Kasumi-1 (cell line): ENCODE measurements around the gene SNX32.
"Not testable (repeated sequence)": the region's sequence is repeated elsewhere in the genome, so short reads cannot be mapped to it uniquely, and the experiment has no call there.

Experiments used
- DNase-seq, 2 experiments: peaks; one replicate each; lab custom pipeline; 2025; lab: John Stamatoyannopoulos, UW

Gene SNX32

DNA sequence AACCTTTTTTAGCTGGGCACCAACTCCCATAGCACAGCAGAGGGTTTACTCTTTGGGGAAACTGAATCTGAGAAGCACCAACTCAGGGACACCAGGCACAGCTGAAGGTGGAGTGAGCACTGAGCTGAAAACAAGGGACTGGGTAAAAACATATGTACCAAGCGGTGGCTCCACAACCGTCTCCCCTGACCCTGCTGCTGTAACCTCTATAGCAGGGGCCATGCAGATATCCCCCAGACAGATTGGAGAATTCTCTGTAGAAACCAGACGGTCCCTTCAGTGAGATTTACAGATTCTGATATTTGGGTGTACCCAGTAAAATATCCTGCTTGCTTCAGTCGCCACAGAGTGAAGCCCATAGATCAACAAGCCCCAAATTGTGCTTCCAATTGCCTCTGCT, 4.3 kb upstream of the SNX32 start:
- no peak for DNase-seq

DNA sequence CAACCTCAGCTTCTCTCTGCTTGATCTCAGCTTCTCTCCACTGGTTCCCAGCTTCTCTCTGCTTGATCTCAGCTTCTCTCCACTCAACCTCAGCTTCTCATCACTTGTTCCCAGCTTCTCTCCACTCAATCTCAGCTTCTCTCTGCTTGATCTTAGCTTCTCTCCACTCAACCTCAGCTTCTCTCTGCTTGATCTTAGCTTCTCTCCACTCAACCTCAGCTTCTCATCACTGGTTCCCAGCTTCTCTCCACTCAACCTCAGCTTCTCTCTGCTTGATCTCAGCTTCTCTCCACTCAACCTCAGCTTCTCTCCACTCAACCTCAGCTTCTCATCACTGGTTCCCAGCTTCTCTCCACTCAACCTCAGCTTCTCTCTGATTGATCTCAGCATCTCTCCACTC, 1.5 kb upstream of the SNX32 start:
- not testable (repeated sequence) for DNase-seq

DNA sequence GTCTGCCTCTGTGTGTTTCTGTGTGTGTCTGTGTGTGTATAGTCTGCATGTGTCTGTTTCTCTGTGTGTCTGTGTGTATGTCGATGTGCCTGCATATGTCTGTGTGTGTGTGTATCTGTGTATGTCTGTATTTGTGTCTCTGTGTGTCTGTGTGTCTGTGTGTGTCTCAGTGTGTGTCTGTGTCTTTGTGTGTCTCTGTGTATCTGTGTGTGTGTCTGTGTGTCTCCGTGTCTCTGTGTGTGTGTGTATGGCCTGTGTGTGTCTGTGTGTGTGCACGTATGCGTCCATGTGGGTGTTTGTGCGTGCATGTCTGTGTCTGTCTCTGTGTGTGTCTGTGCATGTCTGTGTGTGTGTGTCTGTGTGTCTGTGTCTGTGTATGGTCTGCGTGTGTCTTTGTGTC, 439 bp downstream of the SNX32 start:
- DNase-seq, result no peak

DNA sequence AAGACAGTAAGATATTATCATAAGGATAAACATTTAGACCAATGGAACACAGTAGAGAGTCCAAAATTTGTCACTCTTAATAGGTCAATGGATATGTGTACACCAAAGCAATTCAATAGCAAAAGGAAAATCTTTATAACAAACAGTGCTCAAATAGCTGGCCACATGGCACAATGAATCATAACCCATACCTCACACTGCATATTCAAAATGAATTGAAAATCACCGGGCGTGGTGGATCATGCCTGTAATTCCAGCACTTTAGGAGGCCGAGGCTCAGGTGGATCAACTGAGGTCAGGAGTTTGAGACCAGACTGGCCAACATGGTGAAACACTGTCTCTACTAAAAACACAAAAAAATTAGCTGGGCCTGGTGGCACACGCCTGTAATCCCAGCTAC, 8.4 kb downstream of the SNX32 start:
- DNase-seq, result no peak

DNA sequence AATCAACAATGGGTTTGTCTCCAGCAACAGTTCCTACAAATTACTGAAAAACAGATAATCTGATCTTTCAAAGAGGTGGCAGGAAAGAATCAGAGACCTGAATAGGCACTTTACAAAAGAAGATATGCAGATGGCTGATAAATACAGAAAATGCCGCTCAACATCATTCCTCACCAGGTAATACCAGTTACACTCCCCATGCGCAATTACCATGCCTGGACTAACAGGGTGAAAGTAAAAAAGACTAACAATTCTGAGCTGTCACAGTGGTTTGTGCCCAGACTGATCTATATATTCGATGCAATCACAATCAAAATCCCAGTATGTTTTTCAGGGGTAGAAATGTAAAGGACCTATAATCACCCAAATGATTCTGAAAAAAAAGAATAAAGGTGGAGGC, 10.0 kb downstream of the SNX32 start:
- no peak for DNase-seq

DNA sequence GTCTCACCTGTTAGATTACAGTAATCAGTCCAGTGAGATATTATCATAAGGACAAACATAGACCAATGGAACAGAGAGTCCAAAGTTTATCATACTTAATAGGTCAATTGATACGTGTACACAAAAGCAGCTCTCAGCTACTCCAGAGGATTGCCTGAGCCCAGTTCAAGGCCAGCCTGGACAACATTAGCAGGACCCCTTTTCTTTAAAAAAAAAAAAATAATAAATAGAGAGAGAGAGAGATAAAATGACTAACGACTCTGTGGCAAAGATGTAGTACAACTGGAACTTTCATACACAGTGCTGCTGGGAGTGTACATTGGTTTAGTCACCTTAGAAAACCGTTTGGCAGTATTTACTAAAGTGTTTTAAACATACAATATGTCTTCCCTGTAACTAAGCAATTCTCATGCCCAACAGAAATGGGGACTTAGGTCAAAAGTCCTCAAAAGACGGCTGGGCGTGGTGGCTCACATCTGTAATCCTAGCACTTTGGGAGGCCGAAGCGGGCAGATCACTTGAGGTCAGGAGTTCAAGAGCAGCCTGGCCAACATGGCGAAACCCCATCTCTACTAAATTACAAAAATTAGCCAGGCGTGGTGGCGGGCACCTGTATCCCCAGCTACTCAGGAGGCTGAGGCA, 10.6 kb downstream of the SNX32 start:
- no peak for DNase-seq

DNA sequence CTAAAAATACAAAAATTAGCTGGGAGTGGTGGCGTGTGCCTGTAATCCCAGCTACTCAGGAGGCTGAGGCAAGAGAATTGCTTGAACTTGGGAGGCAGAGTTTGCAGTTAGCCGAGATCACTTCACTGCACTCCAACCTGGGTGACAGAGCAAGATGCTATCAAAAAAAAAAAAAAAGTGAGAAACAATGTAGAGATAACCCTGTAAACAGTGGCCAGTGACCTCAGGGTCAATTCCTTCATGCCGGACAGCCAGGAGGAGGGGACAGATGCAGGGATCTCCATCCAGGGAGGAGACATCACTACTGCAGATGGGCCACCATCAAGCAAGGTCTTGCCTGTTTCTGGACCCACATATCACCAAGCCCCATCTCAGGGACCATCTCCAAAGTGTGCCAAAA, 14.0 kb downstream of the SNX32 start:
- no peak for DNase-seq

DNA sequence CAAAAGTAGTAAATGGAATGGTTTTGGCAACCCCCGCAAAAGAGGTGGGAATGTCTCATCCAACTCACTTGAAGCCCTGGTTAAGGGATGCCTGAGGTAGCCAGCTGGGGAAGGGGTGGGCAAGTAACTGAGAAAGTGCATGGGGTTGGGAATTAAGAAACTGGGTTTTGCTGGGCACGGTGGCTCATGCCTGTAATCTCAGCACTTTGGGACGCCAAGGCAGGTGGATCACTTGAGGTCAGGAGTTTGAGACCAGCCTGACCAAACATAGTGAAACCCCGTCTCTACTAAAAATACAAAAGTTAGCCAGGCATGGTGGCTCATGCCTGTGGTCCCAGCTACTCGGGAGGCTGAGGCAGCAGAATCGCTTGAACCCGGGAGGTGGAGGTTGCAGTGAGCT, 14.9 kb downstream of the SNX32 start:
- not testable (repeated sequence) for DNase-seq

DNA sequence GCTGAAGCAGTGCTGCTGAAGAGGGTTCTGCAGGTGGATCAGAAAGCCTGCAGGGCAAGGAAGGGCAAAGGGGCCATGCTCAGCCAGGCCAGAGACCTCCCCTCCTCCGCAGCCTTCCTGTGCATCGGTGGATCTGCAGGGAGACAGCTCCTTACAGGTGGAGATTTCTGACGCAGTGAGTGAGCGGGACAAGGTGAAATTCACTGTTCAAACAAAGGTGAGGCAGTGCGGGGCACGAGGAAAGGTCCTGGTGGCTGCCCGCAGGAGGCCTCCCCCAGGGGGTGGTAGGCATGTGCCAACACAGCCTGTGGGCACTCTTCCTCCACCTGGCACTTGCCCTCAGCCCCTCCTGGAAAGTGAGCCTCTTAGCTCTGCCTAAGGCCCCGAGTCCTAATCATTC, 15.6 kb downstream of the SNX32 start:
- no peak for DNase-seq

DNA sequence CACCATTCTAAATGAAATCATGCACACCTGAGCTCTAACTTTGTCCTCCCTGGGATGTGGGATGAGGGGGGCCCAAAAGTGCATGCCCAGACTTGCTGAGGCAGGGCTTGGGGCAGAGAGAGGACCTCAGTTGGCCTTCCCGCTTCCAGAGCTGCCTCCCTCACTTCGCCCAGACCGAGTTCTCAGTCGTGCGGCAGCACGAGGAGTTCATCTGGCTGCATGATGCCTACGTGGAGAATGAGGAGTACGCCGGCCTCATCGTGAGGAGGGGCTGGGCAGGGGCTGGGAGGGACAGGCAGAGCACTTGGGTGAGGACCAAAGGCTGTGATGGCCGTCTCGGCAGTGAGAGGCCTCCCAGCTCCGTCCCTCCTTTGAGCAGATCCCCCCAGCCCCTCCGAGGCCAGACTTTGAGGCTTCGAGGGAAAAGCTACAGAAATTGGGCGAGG, 16.0 kb downstream of the SNX32 start:
- no peak for DNase-seq

DNA sequence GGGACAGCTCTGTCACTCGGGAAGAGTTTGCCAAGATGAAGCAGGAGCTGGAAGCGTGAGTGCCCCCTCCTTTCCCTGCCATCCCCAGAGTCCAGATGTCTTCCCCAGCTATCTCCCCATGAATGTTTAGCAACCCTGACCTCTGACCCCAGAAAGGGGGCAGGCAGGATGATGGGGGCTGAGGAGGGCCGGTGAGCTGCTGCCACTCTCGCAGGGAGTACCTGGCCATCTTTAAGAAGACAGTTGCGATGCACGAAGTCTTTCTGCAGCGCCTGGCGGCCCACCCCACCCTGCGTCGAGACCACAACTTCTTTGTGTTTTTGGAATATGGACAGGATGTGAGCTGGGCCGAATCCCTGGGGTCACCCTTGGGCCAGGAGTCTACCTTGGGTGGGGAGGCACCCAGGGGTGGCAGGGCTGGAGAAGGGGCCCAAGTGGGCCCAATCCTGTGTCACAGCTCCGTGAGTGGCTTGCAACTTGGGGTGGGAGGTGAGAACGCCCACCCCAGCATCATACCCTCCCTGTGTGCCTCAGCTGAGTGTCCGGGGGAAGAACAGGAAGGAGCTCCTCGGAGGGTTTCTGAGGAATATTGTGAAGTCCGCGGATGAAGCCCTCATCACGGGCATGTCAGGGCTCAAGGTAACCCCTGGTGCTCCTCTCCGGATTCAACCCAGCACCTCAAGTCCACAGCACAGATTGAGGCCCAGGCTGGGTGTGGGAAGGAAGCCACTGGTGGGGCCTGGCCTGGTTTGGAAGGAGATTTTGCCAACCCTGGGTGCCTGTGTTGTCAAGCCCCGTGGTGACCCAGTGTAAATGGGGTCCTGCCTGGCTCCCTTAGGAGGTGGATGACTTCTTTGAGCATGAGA, 16.7 kb downstream of the SNX32 start:
- DNase-seq, result no peak

DNA sequence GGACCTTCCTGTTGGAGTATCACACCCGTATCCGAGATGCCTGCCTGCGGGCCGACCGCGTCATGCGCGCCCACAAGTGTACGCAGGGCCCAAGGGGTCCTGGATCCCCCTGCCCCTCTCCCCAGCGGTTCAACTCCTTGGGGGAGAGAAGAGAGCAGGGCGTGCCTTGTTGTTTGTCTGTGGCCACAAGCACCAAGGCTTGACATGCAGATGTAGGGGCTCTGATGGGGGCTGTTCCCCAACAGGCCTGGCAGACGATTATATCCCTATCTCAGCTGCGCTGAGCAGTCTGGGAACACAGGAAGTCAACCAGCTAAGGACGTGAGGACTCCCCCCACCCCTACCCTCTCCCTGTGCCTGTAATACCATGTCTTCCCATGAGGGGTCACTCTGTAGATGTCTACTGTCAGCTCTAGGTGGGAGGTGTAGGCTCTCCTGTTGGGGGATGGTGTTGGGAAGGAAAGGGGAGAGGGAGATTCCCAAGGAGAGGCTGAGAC, 17.4 kb downstream of the SNX32 start:
- DNase-seq, result peak; percentile 35 to 36

DNA sequence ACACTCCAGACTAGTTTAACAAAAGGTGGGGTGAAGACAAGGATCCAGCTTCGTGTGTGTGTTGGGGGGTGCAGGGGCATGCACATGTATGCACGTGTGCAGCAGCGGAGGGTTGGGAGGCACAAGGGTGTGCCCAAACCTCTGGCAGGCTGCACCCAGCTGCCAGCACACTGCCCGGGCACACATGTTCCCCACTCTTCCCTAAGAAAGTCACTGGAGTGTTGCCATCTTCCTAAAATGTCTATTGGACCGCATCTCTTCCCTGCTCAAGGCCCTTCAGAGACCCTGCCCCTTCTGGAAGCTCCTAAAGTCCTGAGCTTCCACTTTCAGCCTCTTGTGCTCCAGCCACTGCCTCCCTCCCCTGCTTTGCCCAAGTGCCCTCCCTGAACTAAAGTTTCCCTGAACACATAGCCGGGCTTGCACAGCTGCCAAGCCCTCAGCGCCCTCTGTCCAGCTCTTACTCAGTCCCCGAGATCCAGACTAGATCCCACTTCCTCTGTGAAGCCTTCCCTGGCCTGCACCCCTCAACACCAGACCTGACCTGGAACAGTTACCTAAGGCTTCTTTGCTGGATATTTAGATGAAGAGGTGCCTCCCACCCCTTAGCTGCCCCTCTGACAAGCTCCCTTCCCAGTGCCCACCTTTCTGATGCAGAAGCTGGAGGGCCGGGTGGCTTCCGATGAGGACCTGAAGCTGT, 18.2 kb downstream of the SNX32 start:
- DNase-seq, result no peak

DNA sequence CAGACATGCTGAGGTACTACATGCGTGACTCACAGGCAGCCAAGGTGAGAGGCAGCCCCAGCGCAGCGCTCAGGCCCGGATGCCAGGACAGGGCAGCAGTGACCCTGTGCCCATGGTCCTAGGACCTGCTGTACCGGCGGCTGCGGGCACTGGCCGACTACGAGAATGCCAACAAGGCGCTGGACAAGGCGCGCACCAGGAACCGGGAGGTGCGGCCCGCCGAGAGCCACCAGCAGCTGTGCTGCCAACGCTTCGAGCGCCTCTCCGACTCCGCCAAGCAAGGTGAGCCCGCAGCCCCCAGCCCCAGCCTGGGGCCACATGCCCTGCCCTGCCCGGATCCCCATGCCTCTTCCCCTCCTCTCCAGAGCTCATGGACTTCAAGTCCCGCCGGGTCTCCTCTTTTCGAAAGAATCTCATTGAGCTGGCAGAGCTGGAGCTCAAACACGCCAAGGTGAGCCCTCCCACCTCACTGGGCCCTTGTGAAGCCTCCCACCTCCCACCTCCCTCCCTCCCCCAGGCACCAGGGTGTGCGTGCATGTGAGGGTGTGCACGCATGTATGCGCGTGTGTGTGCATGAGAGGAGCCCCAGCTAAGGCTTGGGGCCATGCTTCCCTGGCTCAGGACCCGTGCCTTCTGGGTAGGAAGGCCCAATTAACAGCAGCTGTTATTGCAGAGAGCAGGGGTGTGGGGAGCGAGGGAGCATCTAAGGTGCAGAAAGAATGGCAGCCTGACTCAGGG, 18.9 kb downstream of the SNX32 start:
- DNase-seq, result no peak

DNA sequence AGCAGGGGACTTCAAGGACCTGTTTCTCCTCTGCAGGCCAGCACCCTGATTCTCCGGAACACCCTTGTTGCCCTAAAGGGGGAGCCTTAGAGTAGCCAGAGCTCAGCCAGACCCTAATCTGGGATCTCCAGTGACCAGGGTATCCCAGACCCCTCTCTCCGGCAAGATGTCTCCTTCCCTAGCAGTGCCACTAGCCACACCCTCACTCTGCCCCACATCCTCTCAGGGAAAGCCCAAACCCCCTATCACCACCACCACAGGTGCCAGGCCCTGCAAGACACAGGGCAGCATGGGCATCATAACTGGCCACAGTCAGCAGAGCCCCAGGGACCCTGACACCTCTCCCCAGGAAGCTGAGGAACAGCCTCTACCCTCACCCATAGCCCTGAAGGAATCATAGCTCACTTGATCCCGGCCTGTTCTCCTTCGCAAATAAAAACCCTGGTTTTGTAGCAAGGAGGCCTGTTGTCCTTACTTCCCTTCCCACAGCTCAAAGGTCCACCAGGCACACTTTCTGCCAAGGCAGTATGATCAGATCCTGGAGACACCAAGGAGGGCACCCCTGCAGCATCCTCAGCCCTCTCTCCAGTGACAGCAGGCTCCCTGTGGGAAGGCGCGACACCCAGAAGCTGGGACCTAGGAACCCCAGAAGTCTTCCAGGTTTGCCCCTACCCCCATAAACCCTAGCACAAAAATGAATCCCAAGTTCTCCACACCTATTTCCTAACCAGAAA, 19.6 kb downstream of the SNX32 start:
- DNase-seq, result no peak

DNA sequence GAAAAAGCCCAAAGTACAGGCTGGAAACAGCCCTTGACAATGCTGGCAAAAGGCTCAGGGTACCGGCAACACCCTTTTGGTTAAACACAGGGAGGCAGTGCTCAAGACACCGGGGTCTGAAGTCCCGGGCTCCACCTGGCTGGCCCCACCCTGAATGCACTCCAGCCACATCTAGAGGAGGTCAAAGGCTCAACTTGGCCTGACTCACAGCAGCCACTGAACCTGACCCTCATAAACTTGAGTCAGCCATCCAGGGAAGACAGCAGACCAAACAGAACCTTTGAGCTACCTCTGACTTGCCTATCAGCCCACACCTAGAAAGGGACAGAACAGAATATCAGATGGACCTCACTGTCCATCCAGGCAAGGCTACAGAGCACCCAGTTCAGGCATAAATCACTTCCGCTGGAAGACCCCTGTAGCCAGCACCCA, 20.4 kb downstream of the SNX32 start:
- DNase-seq, result no peak

DNA sequence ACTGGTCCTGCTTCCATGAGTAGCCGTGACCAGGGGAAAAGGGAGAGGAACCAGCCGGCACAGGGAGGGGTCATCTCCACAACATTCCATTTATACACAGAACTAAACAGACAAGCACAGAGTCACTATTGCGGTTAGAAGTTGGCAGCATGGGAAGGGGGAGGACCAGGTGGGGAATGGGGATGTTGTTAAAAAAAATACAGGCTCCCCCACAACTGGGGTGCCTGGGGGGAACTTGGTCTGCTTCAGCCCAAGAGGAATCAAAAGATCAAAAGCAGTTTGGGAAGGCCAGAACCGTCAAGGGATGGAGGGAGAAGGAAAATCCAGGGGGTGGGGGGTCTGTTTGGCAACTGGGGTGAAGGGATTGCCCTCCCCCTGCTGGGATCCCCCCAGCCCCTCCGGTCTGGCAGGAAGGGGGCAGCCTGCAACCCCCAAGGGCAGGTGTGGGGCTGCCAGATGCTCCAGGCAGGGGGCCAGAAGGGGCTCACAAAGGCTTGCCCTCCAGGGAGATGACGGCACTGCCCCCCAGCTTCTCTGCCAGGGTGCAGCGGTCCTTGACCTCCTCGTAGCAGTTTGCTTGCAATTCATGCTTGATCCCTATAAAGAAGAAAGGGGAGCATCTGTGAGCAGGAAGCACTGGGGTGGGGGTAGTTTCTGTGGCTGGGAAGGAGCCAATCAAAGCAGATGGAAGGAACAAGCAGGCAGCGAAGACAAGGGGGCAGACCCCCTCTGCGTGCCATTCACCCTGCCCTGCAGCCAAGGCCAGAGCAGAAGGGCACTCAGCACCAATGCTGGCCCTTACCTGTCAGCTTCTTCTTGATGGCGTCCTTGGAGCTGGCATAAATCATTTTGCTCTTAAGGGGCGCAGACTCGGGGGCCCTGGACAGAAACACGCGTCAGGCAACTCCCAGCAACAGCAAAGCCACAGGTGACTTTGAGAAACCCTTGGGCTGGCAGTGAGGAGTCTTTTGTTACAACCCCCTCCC, 21.4 kb downstream of the SNX32 start:
- no peak for DNase-seq

DNA sequence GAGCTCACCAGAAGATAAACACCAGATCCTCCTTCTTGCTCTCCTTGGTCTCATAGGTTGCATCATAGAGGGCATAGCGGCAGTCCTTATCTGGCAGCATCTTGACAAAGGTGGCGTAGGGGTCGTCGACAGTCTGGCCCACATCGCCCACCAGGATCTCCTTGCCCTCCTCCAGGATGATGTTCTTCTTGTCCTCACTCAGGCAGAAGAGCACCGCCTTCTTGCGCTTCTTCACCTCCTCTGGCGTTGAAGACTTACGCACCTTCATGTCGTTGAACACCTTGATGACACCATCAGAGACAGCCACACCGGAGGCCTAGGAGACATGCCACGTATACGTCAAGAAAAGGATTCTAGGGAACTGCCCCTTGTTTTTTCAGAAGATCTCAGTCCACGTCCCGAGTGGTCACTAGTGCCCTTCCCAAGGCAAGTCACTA, 22.2 kb downstream of the SNX32 start:
- DNase-seq, result no peak

DNA sequence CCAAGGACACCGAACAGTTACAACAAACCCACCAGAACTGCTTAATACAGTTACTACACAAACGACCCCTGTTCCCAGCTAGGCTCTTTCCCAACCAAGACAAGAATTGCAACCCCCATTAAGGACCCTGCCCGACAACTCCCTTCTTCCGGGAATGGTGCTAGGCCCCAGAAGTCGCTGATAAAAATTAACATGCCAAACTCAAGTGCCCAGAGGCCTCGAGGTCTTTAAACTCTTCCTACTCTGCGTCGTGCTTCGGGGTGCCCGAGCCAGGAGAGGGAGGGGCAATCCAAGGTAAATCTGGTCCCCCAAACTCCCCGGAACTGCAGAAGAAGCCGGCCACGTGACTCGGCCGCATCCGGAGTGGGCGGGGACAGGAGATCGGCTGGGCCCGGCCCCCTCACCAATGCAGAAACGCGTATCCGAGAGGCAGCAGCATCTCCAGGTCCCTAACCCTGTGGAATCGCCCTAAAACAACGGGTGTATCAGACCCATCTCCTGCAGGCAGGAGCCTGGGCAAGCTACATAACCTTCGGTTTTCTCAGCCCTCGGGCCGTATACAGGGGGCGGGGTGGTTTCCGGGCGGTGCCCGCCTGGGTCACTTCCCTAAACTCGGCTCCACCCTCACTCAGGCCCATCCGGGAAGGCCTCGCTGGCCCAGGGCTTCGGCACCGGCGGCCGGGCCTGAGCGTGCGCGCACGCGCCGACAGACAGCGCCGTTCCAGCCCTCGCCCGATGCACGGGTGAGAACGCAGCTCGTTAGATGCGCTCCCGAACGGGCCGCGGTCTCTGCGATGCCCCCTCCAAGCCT, 23.1 kb downstream of the SNX32 start:
- peak; percentile 76 to 88 for DNase-seq
